BLaER1 (cell line): ENCODE measurements around the gene HNRNPA1L2.
"Not testable (repeated sequence)": the region's sequence is repeated elsewhere in the genome, so short reads cannot be mapped to it uniquely, and the experiment has no call there.

Experiments used
- H3K27ac ChIP-seq: shearing (Covaris generic); formaldehyde crosslinking; 2 replicates; pipeline ENCODE4 v1.8.1; 2022
- H3K27me3 ChIP-seq: shearing (Covaris generic); formaldehyde crosslinking; 2 replicates; pipeline ENCODE4 v1.8.1; 2022
- H3K36me3 ChIP-seq: shearing (Covaris generic); formaldehyde crosslinking; 2 replicates; pipeline ENCODE4 v1.8.1; 2022
- H3K4me1 ChIP-seq: shearing (Covaris generic); formaldehyde crosslinking; 2 replicates; pipeline ENCODE4 v1.8.1; 2022
- H3K4me2 ChIP-seq: shearing (Covaris generic); formaldehyde crosslinking; 2 replicates; pipeline ENCODE4 v1.8.1; 2022
- H3K4me3 ChIP-seq: shearing (Covaris generic); formaldehyde crosslinking; 2 replicates; pipeline ENCODE4 v1.8.1; 2022
- H3K9ac ChIP-seq: shearing (Covaris generic); formaldehyde crosslinking; 2 replicates; pipeline ENCODE4 v1.8.1; 2022
- H3K9me3 ChIP-seq: shearing (Covaris generic); formaldehyde crosslinking; 2 replicates; pipeline ENCODE4 v1.8.1; 2022
- H4K20me1 ChIP-seq: shearing (Covaris generic); formaldehyde crosslinking; 2 replicates; pipeline ENCODE4 v1.8.1; 2022
- Cebpa-rat ChIP-seq: shearing (Covaris generic); IDR thresholded peaks from 2 replicates; pipeline ENCODE4 v1.8.1; 2022

The HNRNPA1L2 gene

GRCh38 chr13:52615134-52615801, 27.0 kb upstream of the HNRNPA1L2 start:
- no peak overlapping the region for H3K27ac ChIP-seq
- no peaks in the 10 kb centered on the region for H4K20me1 ChIP-seq
- no peak overlapping the region for H3K4me2 ChIP-seq
- H3K4me3 ChIP-seq, result no peak overlapping the region
- peaks cover 38% of the 10 kb centered on the region for H3K4me1 ChIP-seq
- peaks cover 5% of the 10 kb centered on the region; the same call in 1 of the 2 replicates for H3K36me3 ChIP-seq
- peak; percentile 87; the same call in 1 of the 2 replicates for TF ChIP-seq Cebpa-rat
- 0 out of 2 replicates have a peak, but pooled peaks cover 4% of the 10 kb centered on the region for H3K9me3 ChIP-seq
- H3K9ac ChIP-seq, result no peak overlapping the region
- H3K27me3 ChIP-seq, result no peaks in the 10 kb centered on the region

- no peak overlapping the region for H3K9ac ChIP-seq
- H3K4me3 ChIP-seq, result no peak overlapping the region
- H3K27me3 ChIP-seq, result no peaks in the 10 kb centered on the region
- H3K27ac ChIP-seq, result no peak overlapping the region
- H3K36me3 ChIP-seq, result peaks cover 9% of the 10 kb centered on the region; the same call in 1 of the 2 replicates
- H3K9me3 ChIP-seq, result 0 out of 2 replicates have a peak, but pooled peaks cover 4% of the 10 kb centered on the region
- H4K20me1 ChIP-seq, result no peaks in the 10 kb centered on the region
- H3K4me2 ChIP-seq, result peak overlapping the region; percentile 88; the same call in 1 of the 2 replicates
- H3K4me1 ChIP-seq, result peaks cover 42% of the 10 kb centered on the region
- TF ChIP-seq Cebpa-rat, result no peak
Observed at GRCh38 chr13:52615812-52616211, 26.4 kb upstream of the HNRNPA1L2 start.

GRCh38 chr13:52617070-52618060, 24.9 kb upstream of the HNRNPA1L2 start:
- Histone ChIP-seq H3K27me3 (no peaks in the 10 kb centered on the region), H3K4me3 (peak overlapping the region; percentile 87), H3K9ac (peak overlapping the region; percentile 89), H4K20me1 (no peaks in the 10 kb centered on the region), H3K4me1 (peaks cover 42% of the 10 kb centered on the region), H3K4me2 (peak overlapping the region; percentile 88), H3K36me3 (peaks cover 9% of the 10 kb centered on the region; the same call in 1 of the 2 replicates), H3K9me3 (0 out of 2 replicates have a peak, but pooled peaks cover 4% of the 10 kb centered on the region), H3K27ac (peak overlapping the region; percentile 78)
- no peak for TF ChIP-seq Cebpa-rat

GRCh38 chr13:52631083-52631690, 11.0 kb upstream of the HNRNPA1L2 start:
- not testable (repeated sequence) for H3K27me3 ChIP-seq, H3K4me2 ChIP-seq, H3K27ac ChIP-seq, H3K4me3 ChIP-seq, H3K9ac ChIP-seq, H4K20me1 ChIP-seq, H3K4me1 ChIP-seq, H3K9me3 ChIP-seq
- peaks cover 49% of the 10 kb centered on the region for H3K36me3 ChIP-seq

GRCh38 chr13:52638666-52639328, 3.4 kb upstream of the HNRNPA1L2 start:
- H4K20me1 ChIP-seq, result no peaks in the 10 kb centered on the region
- H3K9me3 ChIP-seq, result no peaks in the 10 kb centered on the region
- H3K27me3 ChIP-seq, result no peaks in the 10 kb centered on the region
- TF ChIP-seq Cebpa-rat, result no peak
- H3K36me3 ChIP-seq, result peaks cover 50% of the 10 kb centered on the region
- no peak overlapping the region for H3K4me3 ChIP-seq
- no peak overlapping the region for H3K27ac ChIP-seq
- no peak overlapping the region; the same call in 1 of the 2 replicates for H3K4me2 ChIP-seq
- H3K4me1 ChIP-seq, result peaks cover 15% of the 10 kb centered on the region
- H3K9ac ChIP-seq, result no peak overlapping the region

- peaks cover 39% of the 10 kb centered on the region for H3K36me3 ChIP-seq
- H3K4me2 ChIP-seq, result no peak overlapping the region
- H3K27ac ChIP-seq, result no peak overlapping the region
- H3K4me1 ChIP-seq, result peaks cover 9% of the 10 kb centered on the region
- TF ChIP-seq Cebpa-rat, result no peak
- H4K20me1 ChIP-seq, result no peaks in the 10 kb centered on the region
- no peaks in the 10 kb centered on the region for H3K9me3 ChIP-seq
- no peak overlapping the region for H3K4me3 ChIP-seq
- H3K9ac ChIP-seq, result no peak overlapping the region
- H3K27me3 ChIP-seq, result no peaks in the 10 kb centered on the region
Observed at GRCh38 chr13:52644108-52644507, 1.9 kb downstream of the HNRNPA1L2 start.

GRCh38 chr13:52646967-52647366, 4.7 kb downstream of the HNRNPA1L2 start:
- peaks cover 10% of the 10 kb centered on the region for H3K4me1 ChIP-seq
- no peak overlapping the region for H3K27ac ChIP-seq
- H3K27me3 ChIP-seq, result no peaks in the 10 kb centered on the region
- no peak for TF ChIP-seq Cebpa-rat
- H3K9me3 ChIP-seq, result no peaks in the 10 kb centered on the region
- no peak overlapping the region for H3K4me2 ChIP-seq
- H3K36me3 ChIP-seq, result peaks cover 34% of the 10 kb centered on the region
- H4K20me1 ChIP-seq, result no peaks in the 10 kb centered on the region
- no peak overlapping the region for H3K4me3 ChIP-seq
- H3K9ac ChIP-seq, result no peak overlapping the region

- Histone ChIP-seq H3K9me3 (no peaks in the 10 kb centered on the region), H3K9ac (peak overlapping the region; percentile 89), H3K4me2 (peak overlapping the region; percentile 80), H4K20me1 (peaks cover 12% of the 10 kb centered on the region; the same call in 1 of the 2 replicates), H3K36me3 (peaks cover 29% of the 10 kb centered on the region), H3K4me1 (peaks cover 20% of the 10 kb centered on the region), H3K27me3 (no peaks in the 10 kb centered on the region), H3K27ac (no peak overlapping the region), H3K4me3 (peak overlapping the region; percentile 93)
- TF ChIP-seq Cebpa-rat, result no peak
Observed at GRCh38 chr13:52650731-52651130, 8.5 kb downstream of the HNRNPA1L2 start.

- Histone ChIP-seq H3K36me3 (peaks cover 29% of the 10 kb centered on the region), H3K4me3 (peak overlapping the region; percentile 93), H3K4me2 (peak overlapping the region; percentile 80), H3K9ac (peak overlapping the region; percentile 89), H4K20me1 (peaks cover 23% of the 10 kb centered on the region; the same call in 1 of the 2 replicates), H3K27me3 (no peaks in the 10 kb centered on the region), H3K27ac (peak overlapping the region; percentile 92), H3K9me3 (no peaks in the 10 kb centered on the region), H3K4me1 (peaks cover 20% of the 10 kb centered on the region)
- no peak for TF ChIP-seq Cebpa-rat
Observed at GRCh38 chr13:52651897-52652195, 9.6 kb downstream of the HNRNPA1L2 start.
